ENCODE data around the gene GPR50. TPM values are rescaled to one million over a fixed set of nuclear protein-coding genes. Genes with fewer than 3 reads are reported as not detected.

The GPR50 gene
- total and polyA plus RNA-seq, 2 donors from 2014 or later, result not detected

DNA sequence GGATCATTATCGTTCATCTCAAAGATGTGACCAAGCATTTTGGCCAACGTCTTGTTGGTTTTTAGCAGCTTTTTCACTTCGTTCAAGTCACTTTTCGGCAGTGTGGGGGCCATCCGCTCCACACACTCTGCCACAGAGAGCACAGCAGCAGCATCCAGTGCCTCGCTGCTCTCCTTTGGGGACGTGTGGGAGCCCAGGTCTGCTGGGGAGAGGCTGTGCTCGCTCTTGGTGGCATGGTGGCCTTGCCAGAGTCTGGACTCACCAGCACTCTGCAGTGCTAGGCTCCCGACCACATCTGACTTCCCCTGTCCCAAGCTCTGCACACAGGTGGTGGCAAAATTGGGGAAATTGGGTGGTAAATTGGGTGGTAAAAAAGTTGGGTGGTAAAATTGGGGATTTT, 50.6 kb downstream of the GPR50 start:
- no peaks in the 10 kb centered on the region for H3K9me3 ChIP-seq (ENCODE audit: control insufficient read depth in 2 of 3, insufficient read depth in 1 of 3, low read length in 3 of 3)
- DNase-seq, result peak in 1 of 5 donors; percentile 56
- TF ChIP-seq, protein P1, sequence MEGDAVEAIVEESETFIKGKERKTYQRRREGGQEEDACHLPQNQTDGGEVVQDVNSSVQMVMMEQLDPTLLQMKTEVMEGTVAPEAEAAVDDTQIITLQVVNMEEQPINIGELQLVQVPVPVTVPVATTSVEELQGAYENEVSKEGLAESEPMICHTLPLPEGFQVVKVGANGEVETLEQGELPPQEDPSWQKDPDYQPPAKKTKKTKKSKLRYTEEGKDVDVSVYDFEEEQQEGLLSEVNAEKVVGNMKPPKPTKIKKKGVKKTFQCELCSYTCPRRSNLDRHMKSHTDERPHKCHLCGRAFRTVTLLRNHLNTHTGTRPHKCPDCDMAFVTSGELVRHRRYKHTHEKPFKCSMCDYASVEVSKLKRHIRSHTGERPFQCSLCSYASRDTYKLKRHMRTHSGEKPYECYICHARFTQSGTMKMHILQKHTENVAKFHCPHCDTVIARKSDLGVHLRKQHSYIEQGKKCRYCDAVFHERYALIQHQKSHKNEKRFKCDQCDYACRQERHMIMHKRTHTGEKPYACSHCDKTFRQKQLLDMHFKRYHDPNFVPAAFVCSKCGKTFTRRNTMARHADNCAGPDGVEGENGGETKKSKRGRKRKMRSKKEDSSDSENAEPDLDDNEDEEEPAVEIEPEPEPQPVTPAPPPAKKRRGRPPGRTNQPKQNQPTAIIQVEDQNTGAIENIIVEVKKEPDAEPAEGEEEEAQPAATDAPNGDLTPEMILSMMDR (IDR thresholded peaks at IDR 0.05; ENCODE audit: borderline replicate concordance, extremely low read depth, insufficient read depth), result no peak
- intact Hi-C loops (cut with DNase I), result no loop called here
- H3K36me3 ChIP-seq (ENCODE audit: control insufficient read depth in 2 of 3, insufficient read depth in 3 of 3, low read length in 3 of 3), result no peaks in the 10 kb centered on the region
- H3K27ac ChIP-seq (ENCODE audit: low read depth in 2 of 2, low read length in 2 of 2), result no peak overlapping the region
- no peaks in the 10 kb centered on the region for H3K27me3 ChIP-seq (ENCODE audit: control insufficient read depth, insufficient read depth, low read length)
- H3K4me1 ChIP-seq (ENCODE audit: control insufficient read depth in 2 of 3, insufficient read depth in 2 of 3, low read depth in 1 of 3, low read length in 3 of 3), result no peaks in the 10 kb centered on the region
- no peak overlapping the region for H3K9ac ChIP-seq (ENCODE audit: low read length in 3 of 3)
- FAIRE-seq, result no peak
- H3K4me3 ChIP-seq (ENCODE audit: low read length in 3 of 3), result no peak overlapping the region

DNA sequence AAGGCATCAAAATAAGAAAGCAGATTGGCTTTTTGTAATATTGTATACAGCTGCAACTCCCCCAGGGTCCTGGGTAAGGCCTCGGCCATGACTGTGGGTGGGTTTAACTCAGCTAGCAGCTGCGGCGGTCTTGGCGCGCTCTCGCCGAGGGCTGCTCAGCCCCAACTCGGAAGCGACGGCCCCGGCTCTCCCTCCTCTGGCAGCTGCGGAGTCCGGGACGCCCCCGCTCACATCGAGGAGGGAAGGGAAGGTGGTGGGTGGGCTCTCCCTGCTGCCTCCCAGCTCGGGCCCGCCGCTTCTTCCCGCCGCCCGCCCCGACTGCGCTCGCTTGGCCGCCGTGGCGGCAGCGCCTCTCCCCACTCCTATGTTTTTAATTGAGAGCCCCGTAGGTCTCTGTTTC, 51.2 kb downstream of the GPR50 start:
- Histone ChIP-seq H3K9me3 (ENCODE audit: control insufficient read depth in 2 of 3, insufficient read depth in 1 of 3, low read length in 3 of 3) (no peaks in the 10 kb centered on the region), H3K27ac (ENCODE audit: low read depth in 2 of 2, low read length in 2 of 2) (no peak overlapping the region), H3K4me1 (ENCODE audit: control insufficient read depth in 2 of 3, insufficient read depth in 2 of 3, low read depth in 1 of 3, low read length in 3 of 3) (no peaks in the 10 kb centered on the region), H3K27me3 (ENCODE audit: control insufficient read depth, insufficient read depth, low read length) (no peaks in the 10 kb centered on the region), H3K9ac (ENCODE audit: low read length in 3 of 3) (no peak overlapping the region), H3K4me3 (ENCODE audit: low read length in 3 of 3) (no peak overlapping the region), H3K36me3 (ENCODE audit: control insufficient read depth in 2 of 3, insufficient read depth in 3 of 3, low read length in 3 of 3) (no peaks in the 10 kb centered on the region)
- peak in 3 of 5 donors; percentile 13 to 53 (median 19) for DNase-seq
- TF ChIP-seq, protein P1 (IDR thresholded peaks at IDR 0.05; ENCODE audit: borderline replicate concordance, extremely low read depth, insufficient read depth), result no peak
- intact Hi-C loops (cut with DNase I), result no loop called here
- no peak for FAIRE-seq

GRCh38 chrX:151228935-151229334, 52.6 kb downstream of the GPR50 start:
- FAIRE-seq (no peak), DNase-seq (no peak)

More at GRCh38 chrX:151228935-151229334, 52.6 kb downstream of the GPR50 start:
- Histone ChIP-seq H3K9me3 (ENCODE audit: control insufficient read depth in 2 of 3, insufficient read depth in 1 of 3, low read length in 3 of 3) (no peaks in the 10 kb centered on the region), H3K4me1 (ENCODE audit: control insufficient read depth in 2 of 3, insufficient read depth in 2 of 3, low read depth in 1 of 3, low read length in 3 of 3) (no peaks in the 10 kb centered on the region), H3K27me3 (ENCODE audit: control insufficient read depth, insufficient read depth, low read length) (no peaks in the 10 kb centered on the region), H3K27ac (ENCODE audit: low read depth in 2 of 2, low read length in 2 of 2) (no peak overlapping the region), H3K9ac (ENCODE audit: low read length in 3 of 3) (no peak overlapping the region), H3K4me3 (ENCODE audit: low read length in 3 of 3) (no peak overlapping the region), H3K36me3 (ENCODE audit: control insufficient read depth in 2 of 3, insufficient read depth in 3 of 3, low read length in 3 of 3) (no peaks in the 10 kb centered on the region)
- TF ChIP-seq, protein P1 (IDR thresholded peaks at IDR 0.05; ENCODE audit: borderline replicate concordance, extremely low read depth, insufficient read depth), result no peak
- intact Hi-C loops (cut with DNase I), result no loop called here

Small RNA genes lying within 50 kb of the gene (microRNA-seq; reads per million reads assigned to microRNA genes)
- not detected for gene MIR4330

Other genes with a start within 250 kb of the GPR50 start
- 18.1 TPM for gene HMGB3, start 193.2 kb upstream of the GPR50 start, total RNA-seq
- gene HMGB3, start 193.2 kb upstream of the GPR50 start, polyA plus RNA-seq (ENCODE audit: insufficient read depth, low read depth, low replicate concordance), result 16.1 TPM
- gene VMA21, start 220.6 kb downstream of the GPR50 start, total RNA-seq, result 38.5 TPM
- 16.9 TPM for gene VMA21, start 220.6 kb downstream of the GPR50 start, polyA plus RNA-seq (ENCODE audit: insufficient read depth, low read depth, low replicate concordance)

Data from kidney (tissue), 14 donors.